Left lung (tissue), 14 donors: ENCODE measurements around the gene PSAPL1. TPM values are rescaled to one million over a fixed set of nuclear protein-coding genes. Genes with fewer than 3 reads are reported as not detected.

Experiments used
- ATAC-seq: fragments of 200-7000 bp; cut with Tn5 transposase; one replicate; pipeline ENCODE4 v1.9.1; 2020; ENCODE audit warnings: moderate library complexity
- DNase-seq, 4 donors: peaks; one replicate each; pipeline ENCODE4 v3.0.0-alpha.2; 2013 to 2020
- H3K27ac ChIP-seq, 2 donors: fragments of 200-600 bp; sonication (generic) in 1 of 2; one replicate each; pipeline versions ENCODE4 v1.5.0 to v1.8.0; 2020 to 2021
- H3K27me3 ChIP-seq, 2 donors: fragments of 200-600 bp; sonication (generic) in 1 of 2; one replicate each; pipeline versions ENCODE4 v1.5.0 to v1.8.0; 2020 to 2021
- H3K36me3 ChIP-seq, 2 donors: fragments of 200-600 bp; sonication (generic) in 1 of 2; one replicate each; pipeline versions ENCODE4 v1.5.0 to v1.8.0; 2020 to 2021
- H3K4me1 ChIP-seq, 2 donors: fragments of 200-600 bp; one replicate each; pipeline ENCODE4 v1.8.0; 2021
- H3K4me3 ChIP-seq, 2 donors: fragments of 200-600 bp; sonication (generic) in 1 of 2; one replicate each; pipeline versions ENCODE4 v1.5.0 to v1.8.0; 2020 to 2021; ENCODE audit warnings: mild to moderate bottlenecking in 1 of 2
- H3K9me3 ChIP-seq, 2 donors: fragments of 200-600 bp; sonication (generic) in 1 of 2; one replicate each; pipeline versions ENCODE4 v1.5.0 to v1.8.0; 2020 to 2021
- intact Hi-C, 2 donors: fragments of 100-400 bp; cut with DNase I; formaldehyde crosslinking; loops; one replicate each; pipeline versions ENCODE4 v1.11.2 to v1.14.2; 2022
- long read RNA-seq, 12 donors: library from polyadenylated mRNA in 2 of 12; unstranded in 2 of 12; transcript quantifications; one replicate each; pipeline ENCODE4 v2.0.0 and lab custom pipeline, GENCODE V29; 2019 to 2026
- polyA plus RNA-seq, 6 donors: library from polyadenylated mRNA; unstranded; fragments of 120-200 nt; gene quantifications; one replicate each; pipeline ENCODE4 v1.2.1, GENCODE V29; 2013; ENCODE audit not compliant: insufficient read length in 6 of 6
- total RNA-seq, 2 donors: library from RNA; stranded (reverse); fragmentation: NEBNext Ultra II Directional; extraction: Animal tissue kit (Norgen Biotek cat#: 25700); gene quantifications; one replicate each; pipeline ENCODE4 v1.2.1, GENCODE V29; 2021
- TF ChIP-seq, protein P1 (sequence below), 2 donors: fragments of 200-600 bp; sonication (generic) in 1 of 2; IDR thresholded peaks; one replicate each; pipeline versions ENCODE4 v1.5.0 to v1.8.0; 2021; ENCODE audit warnings: antibody characterized with exemption in 2 of 2
- donor health status: DM: no; HTN: yes; CAD: no.
- donor health status: DM: no; HTN: no; CAD: no.

PSAPL1 gene, protein sequence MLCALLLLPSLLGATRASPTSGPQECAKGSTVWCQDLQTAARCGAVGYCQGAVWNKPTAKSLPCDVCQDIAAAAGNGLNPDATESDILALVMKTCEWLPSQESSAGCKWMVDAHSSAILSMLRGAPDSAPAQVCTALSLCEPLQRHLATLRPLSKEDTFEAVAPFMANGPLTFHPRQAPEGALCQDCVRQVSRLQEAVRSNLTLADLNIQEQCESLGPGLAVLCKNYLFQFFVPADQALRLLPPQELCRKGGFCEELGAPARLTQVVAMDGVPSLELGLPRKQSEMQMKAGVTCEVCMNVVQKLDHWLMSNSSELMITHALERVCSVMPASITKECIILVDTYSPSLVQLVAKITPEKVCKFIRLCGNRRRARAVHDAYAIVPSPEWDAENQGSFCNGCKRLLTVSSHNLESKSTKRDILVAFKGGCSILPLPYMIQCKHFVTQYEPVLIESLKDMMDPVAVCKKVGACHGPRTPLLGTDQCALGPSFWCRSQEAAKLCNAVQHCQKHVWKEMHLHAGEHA
- total RNA-seq: under 1 TPM; 0.06 to 0.08 TPM
- polyA plus RNA-seq: under 1 TPM; 0.03 to 0.10 (median 0.05) TPM
- long read RNA-seq, donor 1: 0 reads
- long read RNA-seq, donor 2, full-length matches to known transcripts: 1 of 1 reads
- long read RNA-seq, donor 2, partial matches to known transcripts: 0 of 1 reads
- long read RNA-seq, donor 2, other reads (novel, unspliced or antisense): 0 of 1 reads
- long read RNA-seq, donor 3, full-length matches to known transcripts: 1 of 1 reads
- long read RNA-seq, donor 3, partial matches to known transcripts: 0 of 1 reads
- long read RNA-seq, donor 3, other reads (novel, unspliced or antisense): 0 of 1 reads
- long read RNA-seq, donor 4: 0 reads
- long read RNA-seq, donor 5, full-length matches to known transcripts: 2 of 2 reads
- long read RNA-seq, donor 5, partial matches to known transcripts: 0 of 2 reads
- long read RNA-seq, donor 5, other reads (novel, unspliced or antisense): 0 of 2 reads
- long read RNA-seq, donor 6: 0 reads
- long read RNA-seq, donor 7: 0 reads
- long read RNA-seq, donor 8: 0 reads
- long read RNA-seq, donor 9: 0 reads
- long read RNA-seq, donor 10: 0 reads
- long read RNA-seq, donor 11: 0 reads
- long read RNA-seq, donor 12, full-length matches to known transcripts: 1 of 1 reads
- long read RNA-seq, donor 12, partial matches to known transcripts: 0 of 1 reads
- long read RNA-seq, donor 12, other reads (novel, unspliced or antisense): 0 of 1 reads

DNA sequence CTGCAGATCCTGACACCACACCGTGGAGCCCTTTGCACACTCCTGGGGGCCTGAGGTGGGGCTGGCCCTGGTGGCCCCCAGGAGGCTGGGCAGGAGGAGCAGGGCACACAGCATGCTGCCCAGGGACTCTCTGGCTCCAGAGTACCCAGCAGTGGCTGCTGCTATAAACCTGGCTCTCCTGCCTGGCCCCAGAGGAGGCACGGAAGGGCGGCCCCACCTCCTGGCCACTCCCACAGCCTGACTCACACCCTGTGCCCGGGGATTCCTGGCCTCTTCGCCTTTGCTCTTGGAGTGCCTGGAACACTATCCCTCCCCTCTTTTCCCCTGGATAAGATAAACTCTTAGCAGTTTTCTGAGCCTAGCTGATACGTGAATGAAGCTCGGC, at the start of gene PSAPL1:
Gene PSAPL1, minus strand, starts transcription at position 165 of the 385 bp plus-strand sequence. Its CDS starts 51 bp downstream, at position 114.
- DNase-seq: peak in 2 of 4 donors; percentile 72 to 89
- intact Hi-C loops: no loop called here
- H3K4me1 ChIP-seq: peaks cover 5 to 7% of the 10 kb centered on the region in 2 donors
- no peaks in the 10 kb centered on the region for H3K27me3 ChIP-seq
- H3K9me3 ChIP-seq: no peaks in the 10 kb centered on the region
- ATAC-seq: peak; percentile 96
- no peak within 1 kb of the TSS for H3K4me3 ChIP-seq
- TF ChIP-seq, protein P1, sequence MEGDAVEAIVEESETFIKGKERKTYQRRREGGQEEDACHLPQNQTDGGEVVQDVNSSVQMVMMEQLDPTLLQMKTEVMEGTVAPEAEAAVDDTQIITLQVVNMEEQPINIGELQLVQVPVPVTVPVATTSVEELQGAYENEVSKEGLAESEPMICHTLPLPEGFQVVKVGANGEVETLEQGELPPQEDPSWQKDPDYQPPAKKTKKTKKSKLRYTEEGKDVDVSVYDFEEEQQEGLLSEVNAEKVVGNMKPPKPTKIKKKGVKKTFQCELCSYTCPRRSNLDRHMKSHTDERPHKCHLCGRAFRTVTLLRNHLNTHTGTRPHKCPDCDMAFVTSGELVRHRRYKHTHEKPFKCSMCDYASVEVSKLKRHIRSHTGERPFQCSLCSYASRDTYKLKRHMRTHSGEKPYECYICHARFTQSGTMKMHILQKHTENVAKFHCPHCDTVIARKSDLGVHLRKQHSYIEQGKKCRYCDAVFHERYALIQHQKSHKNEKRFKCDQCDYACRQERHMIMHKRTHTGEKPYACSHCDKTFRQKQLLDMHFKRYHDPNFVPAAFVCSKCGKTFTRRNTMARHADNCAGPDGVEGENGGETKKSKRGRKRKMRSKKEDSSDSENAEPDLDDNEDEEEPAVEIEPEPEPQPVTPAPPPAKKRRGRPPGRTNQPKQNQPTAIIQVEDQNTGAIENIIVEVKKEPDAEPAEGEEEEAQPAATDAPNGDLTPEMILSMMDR (IDR thresholded peaks at IDR 0.05): no peak
- H3K27ac ChIP-seq: peak within 1 kb of the TSS in 1 of 2 donors; percentile 13
- no peaks in the 10 kb centered on the region for H3K36me3 ChIP-seq

DNA sequence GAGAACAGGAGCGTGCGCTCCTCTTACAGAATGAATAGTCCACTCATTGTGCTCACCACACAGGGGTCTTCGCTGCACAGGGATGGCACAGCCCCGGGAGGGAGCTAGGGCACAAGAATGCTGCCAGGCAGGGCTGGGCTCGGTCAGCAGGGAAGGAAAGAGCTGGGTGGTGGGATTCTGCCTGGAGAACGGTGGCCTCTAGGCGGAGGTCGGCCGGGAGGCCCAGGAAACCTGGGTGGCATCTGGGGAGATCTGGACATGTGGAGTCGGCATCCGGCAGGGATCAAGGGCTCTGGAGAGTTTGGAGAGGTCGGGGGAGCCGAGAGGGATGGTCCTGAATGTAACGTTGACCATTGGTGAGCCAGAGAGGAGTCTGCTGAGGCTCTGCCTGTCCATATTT, 46.5 kb upstream of the PSAPL1 start:
- Histone ChIP-seq H3K27me3 (peaks cover 0 to 11% of the 10 kb centered on the region in 2 donors), H3K4me3 (no peak overlapping the region), H3K36me3 (no peaks in the 10 kb centered on the region), H3K27ac (no peak overlapping the region), H3K4me1 (no peaks in the 10 kb centered on the region), H3K9me3 (no peaks in the 10 kb centered on the region)
- DNase-seq: peak in 1 of 4 donors; percentile 51
- TF ChIP-seq, protein P1 (IDR thresholded peaks at IDR 0.05): no peak
- intact Hi-C loops: no loop called here
- no peak for ATAC-seq

DNA sequence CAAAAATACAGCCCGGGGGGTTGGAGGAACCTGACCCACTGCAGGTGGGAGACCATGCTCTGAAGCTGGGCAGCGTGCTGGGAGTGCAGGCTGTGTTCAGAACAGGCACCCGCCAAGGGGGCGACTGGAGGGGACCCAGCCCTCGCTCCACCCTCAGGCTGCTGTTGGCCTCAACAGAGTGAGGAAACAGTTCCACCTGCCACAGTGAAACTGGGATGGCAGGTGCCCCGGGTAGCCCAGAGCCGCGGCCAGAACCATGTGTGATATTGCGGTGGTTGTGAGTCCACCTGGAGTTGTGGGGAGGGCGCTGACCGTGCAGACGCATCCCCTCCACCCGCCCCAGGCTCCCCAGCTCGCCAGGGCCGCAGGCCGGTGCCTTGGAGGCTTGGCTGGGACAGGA, 45.7 kb upstream of the PSAPL1 start:
- Histone ChIP-seq H3K36me3 (no peaks in the 10 kb centered on the region), H3K4me1 (no peaks in the 10 kb centered on the region), H3K9me3 (no peaks in the 10 kb centered on the region), H3K27me3 (peaks cover 0 to 3% of the 10 kb centered on the region in 2 donors), H3K27ac (no peak overlapping the region), H3K4me3 (no peak overlapping the region)
- intact Hi-C loops: no loop called here
- ATAC-seq: no peak
- DNase-seq: peak in 1 of 4 donors; percentile 61
- TF ChIP-seq, protein P1 (IDR thresholded peaks at IDR 0.05): no peak

DNA sequence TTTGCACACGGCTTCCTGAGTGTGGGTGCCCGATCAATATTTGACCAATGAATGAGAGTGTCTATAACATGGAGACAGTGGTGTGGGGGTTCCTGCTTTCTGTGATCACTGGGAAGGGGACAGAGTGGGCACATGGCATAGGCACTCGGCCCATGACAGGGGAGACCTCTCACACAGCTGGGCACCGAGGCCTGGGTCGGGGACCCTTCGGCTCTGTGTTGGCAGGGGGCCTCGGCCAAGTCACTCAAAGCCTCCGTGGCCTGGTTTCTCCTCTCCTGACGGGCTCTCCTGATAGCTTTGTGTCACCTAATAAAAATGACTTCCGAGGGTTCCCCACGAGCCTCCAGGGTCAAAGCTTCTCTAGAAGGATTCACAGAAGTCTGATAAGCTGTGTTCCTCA, 43.9 kb upstream of the PSAPL1 start:
- H3K4me3 ChIP-seq: no peak overlapping the region
- no peaks in the 10 kb centered on the region for H3K9me3 ChIP-seq
- DNase-seq (peak in 1 of 4 donors; percentile 56), ATAC-seq (no peak)
- H3K27ac ChIP-seq: no peak overlapping the region
- no peaks in the 10 kb centered on the region for H3K27me3 ChIP-seq
- intact Hi-C loops: no loop called here
- H3K36me3 ChIP-seq: no peaks in the 10 kb centered on the region
- TF ChIP-seq, protein P1 (IDR thresholded peaks at IDR 0.05): no peak
- H3K4me1 ChIP-seq: no peaks in the 10 kb centered on the region
